Measurements from ENCODE around the gene GOLT1A. TPM values are rescaled to one million over a fixed set of nuclear protein-coding genes. Genes with fewer than 3 reads are reported as not detected.

GOLT1A gene
- total RNA-seq, 1 experiment from 2014 or later = 0.49 TPM

- POLR2A ChIA-PET = no interaction called here
- CTCF ChIA-PET = no interaction called here
- no TSS peak for BruUV-seq (replicated peaks)
- no peak overlapping the region for H3K4me3 ChIP-seq (ENCODE audit: low read depth in 2 of 2, low read length in 2 of 2)
- H3K9me3 ChIP-seq (ENCODE audit: control insufficient read depth, insufficient read depth, low read depth, low read length) = no peaks in the 10 kb centered on the region
- TF ChIP-seq POLR2AphosphoS5 (IDR thresholded peaks at IDR 0.05; ENCODE audit: low read depth, low read length) (no peak), REST (IDR thresholded peaks at IDR 0.05; ENCODE audit: insufficient read depth in 1 of 2, low read depth in 2 of 2, low read length in 1 of 2) (no peak), TCF7L2 (IDR thresholded peaks at IDR 0.05; ENCODE audit: low read depth, low read length) (no peak), SIN3A (IDR thresholded peaks at IDR 0.05; ENCODE audit: borderline replicate concordance, insufficient read depth, low read depth, low read length) (no peak), CTCF (IDR thresholded peaks at IDR 0.05) (no peak)
- no peaks in the 10 kb centered on the region for H3K36me3 ChIP-seq (ENCODE audit: control insufficient read depth, insufficient read depth, low read length)
- DNase-seq (ENCODE audit: low read depth, low spot score) (no peak), ATAC-seq (no peak)
- intact Hi-C loops (cut with micrococcal nuclease; ENCODE audit: unreplicated experiment) (loop anchor here (5.0 kb wide), 1 partner anchor 343 kb away; the partner anchor contains the start of gene SNRPE), in situ Hi-C loops (cut with HindIII; ENCODE audit: low pct_unique_long_range_greater_than_20kb, low sequenced_read_pairs) (no loop called here)
- H3K4me1 ChIP-seq (ENCODE audit: control insufficient read depth, insufficient read depth, low read length) = no peaks in the 10 kb centered on the region
- H3K27ac ChIP-seq (ENCODE audit: low read length) = no peak overlapping the region
- no peaks in the 10 kb centered on the region for H3K27me3 ChIP-seq (ENCODE audit: control insufficient read depth, insufficient read depth, low read length)
These were observed 8.8 kb downstream of the GOLT1A start for GRCh38 chr1:204204944-204205343.

- BruUV-seq (replicated peaks) = no TSS peak
- H3K27me3 ChIP-seq (ENCODE audit: control insufficient read depth, insufficient read depth, low read length) = no peaks in the 10 kb centered on the region
- TF ChIP-seq SIN3A (IDR thresholded peaks at IDR 0.05; ENCODE audit: borderline replicate concordance, insufficient read depth, low read depth, low read length) (no peak), REST (IDR thresholded peaks at IDR 0.05; ENCODE audit: insufficient read depth in 1 of 2, low read depth in 2 of 2, low read length in 1 of 2) (no peak), POLR2AphosphoS5 (IDR thresholded peaks at IDR 0.05; ENCODE audit: low read depth, low read length) (no peak), CTCF (IDR thresholded peaks at IDR 0.05) (no peak)
- DNase-seq (ENCODE audit: low read depth, low spot score) = no peak
- no peak for ATAC-seq
- no peaks in the 10 kb centered on the region for H3K4me1 ChIP-seq (ENCODE audit: control insufficient read depth, insufficient read depth, low read length)
- no peak overlapping the region for H3K4me3 ChIP-seq (ENCODE audit: low read depth in 2 of 2, low read length in 2 of 2)
- ChIA-PET CTCF (no interaction called here), POLR2A (no interaction called here)
- no peaks in the 10 kb centered on the region for H3K36me3 ChIP-seq (ENCODE audit: control insufficient read depth, insufficient read depth, low read length)
- H3K27ac ChIP-seq (ENCODE audit: low read length) = no peak overlapping the region
- intact Hi-C loops (cut with micrococcal nuclease; ENCODE audit: unreplicated experiment) = no loop called here
- in situ Hi-C loops (cut with HindIII; ENCODE audit: low pct_unique_long_range_greater_than_20kb, low sequenced_read_pairs) = no loop called here
- no peaks in the 10 kb centered on the region for H3K9me3 ChIP-seq (ENCODE audit: control insufficient read depth, insufficient read depth, low read depth, low read length)
These were observed 10.5 kb downstream of the GOLT1A start for GRCh38 chr1:204203206-204203767.
